Endothelial cell (in vitro differentiated cells): ENCODE data around the gene RNF26. TPM values are rescaled to one million over a fixed set of nuclear protein-coding genes. Genes with fewer than 3 reads are reported as not detected.

ENCODE experiments used
- DNase-seq: peaks from one replicate; pipeline ENCODE4 v3.0.0; 2021; ENCODE audit warnings: low spot score
- H3K27ac Mint-ChIP-seq: one replicate; pipeline ENCODE4 v1.8.0; 2021; ENCODE audit warnings: mixed read lengths, inconsistent platforms; ENCODE audit not compliant: unreplicated experiment
- H3K27me3 Mint-ChIP-seq: one replicate; pipeline ENCODE4 v1.8.0; 2021; ENCODE audit warnings: mild to moderate bottlenecking, moderate library complexity, mixed read lengths, inconsistent platforms; ENCODE audit not compliant: unreplicated experiment
- H3K36me3 Mint-ChIP-seq: one replicate; pipeline ENCODE4 v1.8.0; 2021; ENCODE audit warnings: mild to moderate bottlenecking, low read depth, mixed read lengths, inconsistent platforms; ENCODE audit not compliant: unreplicated experiment
- H3K4me1 Mint-ChIP-seq: one replicate; pipeline ENCODE4 v1.8.0; 2021; ENCODE audit warnings: mild to moderate bottlenecking, mixed read lengths, inconsistent platforms; ENCODE audit not compliant: unreplicated experiment
- H3K4me3 Mint-ChIP-seq: one replicate; pipeline ENCODE4 v1.8.0; 2021; ENCODE audit warnings: mild to moderate bottlenecking, mixed read lengths, inconsistent platforms; ENCODE audit not compliant: unreplicated experiment
- H3K9me3 Mint-ChIP-seq: one replicate; pipeline ENCODE4 v1.8.0; 2021; ENCODE audit warnings: mixed read lengths, inconsistent platforms; ENCODE audit not compliant: unreplicated experiment
- CTCF ChIP-seq: fragments of 200-600 bp; sonication (generic); IDR thresholded peaks from one replicate; pipeline ENCODE4 v1.5.0; 2021; ENCODE audit warnings: antibody characterized with exemption; ENCODE audit not compliant: unreplicated experiment
- total RNA-seq: library from RNA; stranded (reverse); fragmentation: NEBNext Ultra II Directional; extraction: Animal tissue kit (Norgen Biotek cat#: 25700); gene quantifications from one replicate; pipeline ENCODE4 v1.2.1, GENCODE V29; 2021; ENCODE audit not compliant: unreplicated experiment

The RNF26 gene
- total RNA-seq, 1 donor from 2014 or later, result 31.5 TPM

GRCh38 chr11:119303227-119303718, 31.1 kb upstream of the RNF26 start:
- TF ChIP-seq CTCF, result no peak
- H3K9me3 Mint-ChIP-seq, result no peaks in the 10 kb centered on the region
- no peak overlapping the region for H3K4me3 Mint-ChIP-seq
- peak overlapping the region; percentile 10 for H3K27ac Mint-ChIP-seq
- H3K27me3 Mint-ChIP-seq, result peaks cover 6% of the 10 kb centered on the region
- DNase-seq, result no peak
- H3K4me1 Mint-ChIP-seq, result peaks cover 18% of the 10 kb centered on the region
- peaks cover 51% of the 10 kb centered on the region for H3K36me3 Mint-ChIP-seq

GRCh38 chr11:119305556-119306372, 28.6 kb upstream of the RNF26 start:
- peak overlapping the region; percentile 53 for H3K27ac Mint-ChIP-seq
- peaks cover 14% of the 10 kb centered on the region for H3K27me3 Mint-ChIP-seq

GRCh38 chr11:119306373-119306890, 27.9 kb upstream of the RNF26 start:
- H3K36me3 Mint-ChIP-seq, result peaks cover 42% of the 10 kb centered on the region
- H3K4me1 Mint-ChIP-seq, result peaks cover 18% of the 10 kb centered on the region
- H3K27me3 Mint-ChIP-seq, result peaks cover 14% of the 10 kb centered on the region
- no peak overlapping the region for H3K27ac Mint-ChIP-seq
- H3K4me3 Mint-ChIP-seq, result no peak overlapping the region
- no peak for TF ChIP-seq CTCF
- no peak for DNase-seq
- H3K9me3 Mint-ChIP-seq, result no peaks in the 10 kb centered on the region

More at GRCh38 chr11:119305556-119306372, 28.6 kb upstream of the RNF26 start:
- Mint-ChIP-seq H3K36me3 (peaks cover 40% of the 10 kb centered on the region), H3K4me1 (peaks cover 18% of the 10 kb centered on the region), H3K9me3 (no peaks in the 10 kb centered on the region), H3K4me3 (peak overlapping the region; percentile 12)
- TF ChIP-seq CTCF, result no peak
- DNase-seq, result no peak

GRCh38 chr11:119307219-119307618, 27.1 kb upstream of the RNF26 start:
- H3K4me1 Mint-ChIP-seq, result peaks cover 18% of the 10 kb centered on the region
- DNase-seq, result no peak
- no peak overlapping the region for H3K4me3 Mint-ChIP-seq
- no peaks in the 10 kb centered on the region for H3K9me3 Mint-ChIP-seq
- no peak overlapping the region for H3K27ac Mint-ChIP-seq
- peaks cover 40% of the 10 kb centered on the region for H3K36me3 Mint-ChIP-seq
- TF ChIP-seq CTCF, result no peak
- peaks cover 14% of the 10 kb centered on the region for H3K27me3 Mint-ChIP-seq

GRCh38 chr11:119307974-119308373, 26.4 kb upstream of the RNF26 start:
- no peaks in the 10 kb centered on the region for H3K9me3 Mint-ChIP-seq

More at GRCh38 chr11:119307974-119308373, 26.4 kb upstream of the RNF26 start:
- no peak for TF ChIP-seq CTCF
- no peak for DNase-seq
- Mint-ChIP-seq H3K27ac (no peak overlapping the region), H3K27me3 (peaks cover 12% of the 10 kb centered on the region), H3K36me3 (peaks cover 36% of the 10 kb centered on the region), H3K4me3 (no peak overlapping the region), H3K4me1 (peaks cover 18% of the 10 kb centered on the region)
